Choroid plexus epithelial cell (primary cell): ENCODE measurements around the gene ANP32E.

Experiments
- DNase-seq: peaks from one replicate; pipeline ENCODE4 v3.0.0-alpha.2; 2010; ENCODE audit warnings: low read depth
- H3K4me3 ChIP-seq: 2 replicates; pipeline ENCODE4 v1.5.1; 2011; ENCODE audit warnings: low read depth, mild to moderate bottlenecking, control low read depth, low read length, moderate library complexity
- CTCF ChIP-seq: conservative IDR thresholded peaks from 2 replicates; pipeline ENCODE4 v1.5.1; 2011; ENCODE audit warnings: low read depth, mild to moderate bottlenecking, control low read depth, inconsistent platforms, low read length, moderate library complexity

Gene ANP32E

DNA sequence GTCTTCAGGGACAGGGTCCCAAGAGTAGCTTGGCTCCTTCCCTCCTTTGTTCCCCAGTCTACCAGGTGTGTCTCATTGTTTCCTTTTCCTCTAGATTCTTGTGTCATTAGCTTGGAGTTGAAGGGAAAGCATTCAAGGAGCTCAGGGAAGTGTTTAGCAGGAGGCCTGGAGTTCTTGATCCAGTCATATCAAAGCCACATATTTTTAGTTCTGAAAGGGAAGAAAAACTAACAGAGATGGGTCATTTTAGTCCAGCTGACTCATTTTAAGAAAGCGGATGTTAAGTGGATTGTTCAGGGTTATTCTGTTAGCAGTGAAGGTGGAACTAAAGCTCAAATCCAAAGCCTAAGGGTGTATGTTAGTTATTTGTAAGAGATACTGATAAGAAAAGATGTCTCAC is 37.4 kb upstream of the ANP32E start:
- no peak for DNase-seq
- H3K4me3 ChIP-seq, result peak overlapping the region; percentile 56
- no peak for TF ChIP-seq CTCF

DNA sequence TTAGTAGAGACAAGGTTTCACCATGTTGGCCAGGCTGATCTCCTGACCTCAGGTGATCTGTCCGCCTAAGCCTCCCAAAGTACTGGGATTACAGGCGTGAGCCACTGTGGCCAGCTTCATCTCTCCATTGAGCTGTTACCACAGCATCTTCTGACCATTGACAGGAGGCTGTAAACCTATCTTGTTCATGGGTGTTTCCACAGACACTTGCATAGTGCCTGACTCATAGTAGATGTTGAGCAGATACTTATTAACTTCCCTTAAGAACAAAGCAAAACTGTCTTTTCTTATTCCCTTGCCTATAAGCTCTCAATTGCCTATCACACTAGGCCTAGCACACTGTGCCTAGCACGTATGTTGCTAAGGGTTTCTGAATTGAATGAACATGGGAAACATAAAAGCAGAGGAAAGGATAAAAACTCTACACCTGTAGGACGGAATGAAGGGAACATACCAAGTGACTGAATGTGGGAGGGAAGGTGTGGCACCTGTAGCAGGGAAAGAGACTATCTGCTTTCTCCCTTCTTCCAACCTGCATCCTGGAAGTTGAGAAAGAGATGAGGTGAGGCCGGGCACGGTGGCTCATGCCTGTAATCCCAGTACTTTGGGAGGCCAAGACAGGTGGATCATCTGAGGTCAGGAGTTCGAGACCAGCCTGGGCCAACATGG is 35.5 kb upstream of the ANP32E start:
- no peak overlapping the region for H3K4me3 ChIP-seq
- no peak for TF ChIP-seq CTCF
- DNase-seq, result no peak

DNA sequence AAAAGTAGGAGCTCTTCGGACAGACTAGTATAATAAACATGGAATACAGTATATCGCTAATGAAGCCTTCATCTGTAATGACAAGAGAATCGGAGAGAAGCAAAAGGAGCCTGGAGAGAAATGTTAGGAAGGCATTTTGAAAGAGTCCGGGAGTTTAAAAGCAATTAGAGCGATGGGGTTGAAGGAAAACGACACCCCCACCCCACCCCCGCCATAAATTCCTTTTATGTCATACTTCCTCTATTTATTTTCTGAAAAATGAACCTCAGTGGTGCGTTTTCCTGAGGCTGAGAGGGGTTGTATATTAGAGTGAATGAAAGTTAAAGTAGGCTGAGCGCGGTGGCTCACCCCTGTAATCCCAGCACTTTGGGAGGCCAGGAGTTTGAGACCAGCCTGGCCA is 33.5 kb upstream of the ANP32E start:
- no peak for TF ChIP-seq CTCF
- peak overlapping the region; percentile 76 for H3K4me3 ChIP-seq
- no peak for DNase-seq

- H3K4me3 ChIP-seq, result peak within 1 kb of the TSS; percentile 76
- no peak for TF ChIP-seq CTCF
- peak; percentile 98 for DNase-seq
These were observed 32.9 kb upstream of the ANP32E start, which contains the start of gene APH1A for GRCh38 chr1:150268705-150269403. Gene APH1A, minus strand, starts transcription at chr1:150269016. Its CDS starts 206 bp downstream, at chr1:150268810.

- peak; percentile 51 for DNase-seq
- TF ChIP-seq CTCF, result no peak
- peak overlapping the region; percentile 76 for H3K4me3 ChIP-seq
These were observed 32.4 kb upstream of the ANP32E start for GRCh38 chr1:150268340-150268704.

GRCh38 chr1:150267896-150268295 is 32.0 kb upstream of the ANP32E start:
- no peak for TF ChIP-seq CTCF
- peak overlapping the region; percentile 76 for H3K4me3 ChIP-seq
- no peak for DNase-seq

DNA sequence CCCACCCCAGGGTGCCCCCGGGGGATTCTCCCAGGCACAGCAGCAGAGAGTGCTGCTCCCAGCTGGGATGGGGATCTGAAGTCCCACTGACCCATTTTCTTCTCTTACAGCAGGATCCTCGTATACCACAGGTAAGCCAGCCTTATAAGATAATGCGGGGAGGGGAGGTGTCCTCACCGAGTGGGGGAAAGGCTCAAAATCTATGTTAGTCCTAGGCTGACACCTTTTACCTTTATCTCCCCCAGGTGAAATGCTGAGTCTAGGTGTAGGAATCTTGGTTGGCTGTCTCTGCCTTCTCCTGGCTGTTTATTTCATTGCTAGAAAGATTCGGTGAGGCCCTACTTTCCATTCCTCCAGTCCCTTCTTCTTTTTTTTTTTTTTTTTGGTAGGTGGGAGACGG is 27.6 kb upstream of the ANP32E start:
- DNase-seq, result no peak
- TF ChIP-seq CTCF, result no peak
- no peak overlapping the region for H3K4me3 ChIP-seq
